Lung (tissue), 12 donors: Measurements from ENCODE around the gene ATG14. TPM values are rescaled to one million over a fixed set of nuclear protein-coding genes. Genes with fewer than 3 reads are reported as not detected.
A peak's percentile ranks its signal among the peaks of the same experiment; 100 is the strongest.

Experiments
- ATAC-seq: fragments of 200-7000 bp; cut with Tn5 transposase; one replicate; pipeline ENCODE4 v1.9.1; 2020; ENCODE audit warnings: moderate number of reproducible peaks; ENCODE audit not compliant: insufficient read depth, low FRiP score
- DNase-seq, 3 donors: peaks; one replicate each; pipeline ENCODE4 v3.0.0-alpha.2; 2013 to 2017
- H3K27ac ChIP-seq, 2 donors: one replicate each; pipeline ENCODE4 v1.5.1; 2013; ENCODE audit warnings: mild to moderate bottlenecking in 2 of 2, moderate library complexity in 2 of 2, control low read depth in 1 of 2, inconsistent platforms in 1 of 2, low read depth in 1 of 2, low read length in 1 of 2
- H3K27me3 ChIP-seq, 3 donors: one replicate each; pipeline ENCODE4 v1.5.1; 2013; ENCODE audit warnings: low read length in 2 of 3; ENCODE audit not compliant: control insufficient read depth in 3 of 3, insufficient read depth in 3 of 3
- H3K36me3 ChIP-seq, 4 donors: one replicate each; pipeline ENCODE4 v1.5.1; 2013; ENCODE audit warnings: low read length in 4 of 4, mild to moderate bottlenecking in 1 of 4, moderate library complexity in 1 of 4; ENCODE audit not compliant: control insufficient read depth in 4 of 4, insufficient read depth in 4 of 4
- H3K4me1 ChIP-seq, 5 donors: one replicate each; pipeline ENCODE4 v1.5.1; 2013; ENCODE audit warnings: low read length in 5 of 5, mild to moderate bottlenecking in 2 of 5, moderate library complexity in 1 of 5; ENCODE audit not compliant: control insufficient read depth in 5 of 5, insufficient read depth in 5 of 5
- H3K4me3 ChIP-seq: one replicate; pipeline ENCODE4 v1.5.1; 2013; ENCODE audit warnings: mild to moderate bottlenecking, control low read depth, moderate library complexity
- H3K9ac ChIP-seq, 2 donors: one replicate each; pipeline ENCODE4 v1.5.1; 2013; ENCODE audit warnings: low read length in 2 of 2, control low read depth in 1 of 2; ENCODE audit not compliant: insufficient read depth in 1 of 2
- H3K9me3 ChIP-seq, 4 donors: one replicate each; pipeline ENCODE4 v1.5.1; 2013; ENCODE audit warnings: low read length in 3 of 4, mild to moderate bottlenecking in 1 of 4, moderate library complexity in 1 of 4; ENCODE audit not compliant: control insufficient read depth in 4 of 4, insufficient read depth in 3 of 4
- WGBS, 2 donors: extraction: QIAGEN DNeasy Blood & Tissue Kit; methylation state at CpG; one replicate each; pipeline ENCODE4 v1.1.7; 2013; 5-methylcytosine and 5-hydroxymethylcytosine counted together
- polyA plus RNA-seq, 2 donors: library from polyadenylated mRNA; stranded (reverse); fragments of 200-250 nt; gene quantifications; one replicate each; pipeline ENCODE4 v1.2.1, GENCODE V29; 2013
- total RNA-seq, 2 donors: library from RNA; depleted of rRNA in 1 of 2; stranded (reverse); fragments of >200 nt in 1 of 2; gene quantifications; one replicate each; pipeline ENCODE4 v1.2.1, GENCODE V29; 2014 to 2021
- TF ChIP-seq, protein P1 (sequence below): IDR thresholded peaks from 2 replicates; pipeline ENCODE4 v1.5.1; 2012; ENCODE audit warnings: mild to moderate bottlenecking; ENCODE audit errors: control extremely low read depth, extremely low read depth
- donor health status: control.
- donor health status: control.
- donor health status: Bipolar disorder and iron deficiency.
- donor health status: healthy.
- donor health status: DM: yes; HTN: yes; CAD: no.

The ATG14 gene
- total and polyA plus RNA-seq, 4 donors, result 3.4 to 19.0 (median 7.0) TPM

DNA sequence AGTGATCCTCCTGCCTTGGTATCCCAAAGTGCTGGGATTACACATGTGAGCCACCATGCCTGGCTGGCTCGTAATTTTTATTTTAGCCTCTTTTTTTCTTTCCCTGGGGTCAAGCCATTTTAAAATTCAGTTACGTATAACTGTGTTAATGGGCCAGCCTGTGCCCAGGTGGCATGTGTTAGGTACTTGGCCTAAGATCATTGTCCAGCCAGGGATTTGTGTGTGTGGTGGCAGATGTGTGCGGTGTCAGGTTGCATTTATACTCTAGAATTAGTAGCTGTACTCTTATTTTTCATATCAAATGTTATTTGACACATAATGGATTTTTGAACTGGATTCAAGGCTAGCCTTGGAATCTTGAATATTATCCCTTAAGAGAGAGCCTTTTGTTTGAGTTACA lies 71.1 kb downstream of the ATG14 start:
- TF ChIP-seq, protein P1, sequence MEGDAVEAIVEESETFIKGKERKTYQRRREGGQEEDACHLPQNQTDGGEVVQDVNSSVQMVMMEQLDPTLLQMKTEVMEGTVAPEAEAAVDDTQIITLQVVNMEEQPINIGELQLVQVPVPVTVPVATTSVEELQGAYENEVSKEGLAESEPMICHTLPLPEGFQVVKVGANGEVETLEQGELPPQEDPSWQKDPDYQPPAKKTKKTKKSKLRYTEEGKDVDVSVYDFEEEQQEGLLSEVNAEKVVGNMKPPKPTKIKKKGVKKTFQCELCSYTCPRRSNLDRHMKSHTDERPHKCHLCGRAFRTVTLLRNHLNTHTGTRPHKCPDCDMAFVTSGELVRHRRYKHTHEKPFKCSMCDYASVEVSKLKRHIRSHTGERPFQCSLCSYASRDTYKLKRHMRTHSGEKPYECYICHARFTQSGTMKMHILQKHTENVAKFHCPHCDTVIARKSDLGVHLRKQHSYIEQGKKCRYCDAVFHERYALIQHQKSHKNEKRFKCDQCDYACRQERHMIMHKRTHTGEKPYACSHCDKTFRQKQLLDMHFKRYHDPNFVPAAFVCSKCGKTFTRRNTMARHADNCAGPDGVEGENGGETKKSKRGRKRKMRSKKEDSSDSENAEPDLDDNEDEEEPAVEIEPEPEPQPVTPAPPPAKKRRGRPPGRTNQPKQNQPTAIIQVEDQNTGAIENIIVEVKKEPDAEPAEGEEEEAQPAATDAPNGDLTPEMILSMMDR, result no peak
- Histone ChIP-seq H3K27me3 (no peaks in the 10 kb centered on the region), H3K9me3 (no peaks in the 10 kb centered on the region), H3K36me3 (no peaks in the 10 kb centered on the region), H3K4me1 (peaks cover 4 to 15% (median 7%) of the 10 kb centered on the region in 5 donors), H3K4me3 (no peak overlapping the region), H3K27ac (no peak overlapping the region), H3K9ac (no peak overlapping the region)
- no peak for DNase-seq
- no peak for ATAC-seq
- WGBS, 2 donors, result 97 to 99% methylated on average over 3 of the region's 3 CpGs

DNA sequence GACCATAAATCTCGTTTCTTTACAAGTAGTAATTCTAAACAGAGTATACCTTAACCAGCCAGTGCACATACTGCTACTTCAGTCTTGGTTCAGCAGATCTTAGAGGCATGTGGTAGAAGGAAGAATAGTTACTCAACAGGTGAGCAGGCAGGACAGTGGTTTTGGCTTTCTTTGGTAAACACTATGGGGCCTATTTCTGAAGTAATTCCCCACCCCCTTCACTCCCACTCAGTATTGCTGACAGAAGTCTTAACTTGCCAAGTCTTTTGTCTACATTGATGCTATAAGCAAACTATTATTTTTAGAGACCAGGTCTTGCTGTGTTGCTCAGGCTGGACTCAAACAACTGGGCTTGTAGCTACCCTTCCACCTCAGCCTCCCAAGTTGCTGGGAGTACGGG lies 71.9 kb downstream of the ATG14 start:
- 63 to 64% methylated on average over 2 of the region's 2 CpGs for WGBS, 2 donors
- H3K27ac ChIP-seq, result no peak overlapping the region
- no peak overlapping the region for H3K9ac ChIP-seq
- no peaks in the 10 kb centered on the region for H3K9me3 ChIP-seq
- no peak overlapping the region for H3K4me3 ChIP-seq
- no peaks in the 10 kb centered on the region for H3K36me3 ChIP-seq
- DNase-seq (peak in 1 of 3 donors; percentile 19), ATAC-seq (no peak)
- H3K27me3 ChIP-seq, result no peaks in the 10 kb centered on the region
- TF ChIP-seq, protein P1, result no peak
- H3K4me1 ChIP-seq, result peaks cover 6 to 20% (median 10%) of the 10 kb centered on the region in 5 donors

GRCh38 chr14:55336691-55337090 lies 74.9 kb downstream of the ATG14 start:
- Histone ChIP-seq H3K27me3 (no peaks in the 10 kb centered on the region), H3K4me3 (no peak overlapping the region), H3K9ac (no peak overlapping the region), H3K27ac (no peak overlapping the region), H3K4me1 (peaks cover 8 to 34% (median 17%) of the 10 kb centered on the region in 5 donors), H3K9me3 (no peaks in the 10 kb centered on the region), H3K36me3 (no peaks in the 10 kb centered on the region)
- 87 to 89% methylated on average over 3 of the region's 3 CpGs for WGBS, 2 donors
- DNase-seq (no peak), ATAC-seq (no peak)
- TF ChIP-seq, protein P1, result no peak

DNA sequence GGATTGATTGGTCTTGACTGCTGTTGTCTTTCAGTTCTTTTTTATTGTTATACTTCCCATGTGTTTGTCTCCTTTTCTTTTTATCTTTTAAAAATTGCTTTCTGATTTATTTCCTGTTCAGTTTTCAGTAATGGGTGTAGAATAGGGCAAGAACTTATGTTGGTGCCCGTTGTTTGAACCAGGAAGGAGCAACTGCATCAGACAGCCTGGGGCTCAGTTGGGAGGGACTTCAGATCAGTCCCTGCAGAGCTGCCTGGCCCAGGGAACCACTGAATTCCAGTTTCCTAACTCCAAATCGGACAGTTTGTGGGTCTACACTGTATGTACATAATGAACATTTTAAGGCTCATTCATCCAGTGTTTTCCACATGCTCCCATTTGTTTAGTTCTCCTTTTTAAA lies 75.5 kb downstream of the ATG14 start:
- DNase-seq (peak in 2 of 3 donors; percentile 49 to 56), ATAC-seq (no peak)
- H3K36me3 ChIP-seq, result no peaks in the 10 kb centered on the region
- H3K9me3 ChIP-seq, result no peaks in the 10 kb centered on the region
- TF ChIP-seq, protein P1, result no peak
- WGBS, 2 donors, result 46 to 54% methylated on average over 2 of the region's 2 CpGs
- H3K27me3 ChIP-seq, result no peaks in the 10 kb centered on the region
- no peak overlapping the region for H3K4me3 ChIP-seq
- peaks cover 8 to 34% (median 17%) of the 10 kb centered on the region in 5 donors for H3K4me1 ChIP-seq
- no peak overlapping the region for H3K27ac ChIP-seq
- no peak overlapping the region for H3K9ac ChIP-seq
